ENCODE results near the gene KRTAP4-6.

GRCh38 chr17:41145261-41145660 is 4.9 kb upstream of the KRTAP4-6 start:
- TF ChIP-seq MAX (IDR thresholded peaks at IDR 0.05; ENCODE audit: low read depth) (no peak), TEAD4 (IDR thresholded peaks at IDR 0.05; ENCODE audit: borderline replicate concordance, insufficient read depth) (no peak), MXI1 (IDR thresholded peaks at IDR 0.05; ENCODE audit: low read depth, low read length) (no peak), GATA2 (CRISPR knock-in tag; IDR thresholded peaks at IDR 0.05) (no peak)

Data from SK-N-SH (cell line).